HG03460 (cell line): ENCODE measurements around the gene GRIK1.

Experiments used
- ATAC-seq: cut with Tn5 transposase; IDR thresholded peaks from one replicate; pipeline ENCODE4 v1.9.1; 2021; ENCODE audit not compliant: unreplicated experiment

GRIK1 gene

DNA sequence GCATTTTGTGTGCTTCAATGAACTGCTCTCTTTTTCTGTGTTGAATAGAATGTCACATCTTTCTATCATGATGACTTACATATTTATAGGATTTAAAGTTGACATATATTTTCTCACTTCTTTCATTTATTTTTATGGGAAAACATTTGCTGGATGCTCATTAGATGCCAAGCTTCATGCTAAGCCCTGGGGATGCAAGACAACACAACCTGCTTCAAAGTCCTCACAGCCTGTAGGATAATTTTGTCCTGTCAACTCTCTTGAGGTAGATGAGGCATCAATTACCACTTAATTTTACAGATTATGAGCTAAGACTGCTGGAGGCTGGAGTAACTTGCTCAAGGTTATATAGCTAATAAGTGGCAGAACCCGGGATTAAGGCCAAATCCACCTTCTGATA lies 264.3 kb downstream of the GRIK1 start:
- ATAC-seq, result no peak

DNA sequence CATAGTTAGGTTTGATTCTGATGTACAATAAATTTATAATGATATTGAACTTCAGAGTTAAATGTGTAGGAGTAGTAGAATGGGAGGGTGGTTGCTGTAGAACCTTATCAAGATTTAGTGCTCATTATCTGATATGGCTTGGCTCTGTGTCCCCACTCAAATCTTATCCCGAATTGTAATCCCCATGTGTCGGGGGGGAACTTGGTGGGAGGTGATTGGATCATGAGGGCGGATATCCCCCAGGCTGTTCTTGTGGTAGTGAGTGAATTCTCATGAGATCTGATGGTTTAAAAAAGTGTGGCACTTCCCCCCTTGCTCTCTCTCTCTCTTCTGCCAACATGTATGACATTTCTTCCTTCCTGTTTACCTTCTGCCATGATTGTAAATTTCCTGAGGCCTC lies 265.5 kb downstream of the GRIK1 start:
- no peak for ATAC-seq

DNA sequence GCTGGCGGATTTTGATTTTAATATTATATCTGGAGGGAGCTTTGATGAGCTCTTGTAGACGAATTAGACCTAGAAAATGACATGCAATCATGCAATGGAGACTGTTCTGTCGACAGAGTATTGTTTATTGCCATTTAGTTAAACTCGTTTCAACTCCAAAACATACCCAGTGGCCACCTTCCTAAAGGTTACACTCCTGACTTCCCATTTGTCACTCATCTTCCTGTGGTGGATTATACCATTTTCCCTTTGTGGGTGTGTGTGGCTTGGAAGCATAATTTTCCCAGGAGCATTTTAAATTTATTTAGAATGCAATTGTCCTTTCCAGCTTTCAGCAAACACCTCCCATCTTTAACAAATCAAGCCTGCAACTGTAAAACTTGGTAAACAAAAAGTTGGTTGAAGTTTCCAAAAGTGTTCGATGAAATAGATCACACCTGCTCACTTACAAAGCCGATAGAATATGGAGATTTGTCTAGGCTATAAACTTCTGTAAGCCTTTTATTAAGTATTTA lies 266.6 kb downstream of the GRIK1 start:
- no peak for ATAC-seq

DNA sequence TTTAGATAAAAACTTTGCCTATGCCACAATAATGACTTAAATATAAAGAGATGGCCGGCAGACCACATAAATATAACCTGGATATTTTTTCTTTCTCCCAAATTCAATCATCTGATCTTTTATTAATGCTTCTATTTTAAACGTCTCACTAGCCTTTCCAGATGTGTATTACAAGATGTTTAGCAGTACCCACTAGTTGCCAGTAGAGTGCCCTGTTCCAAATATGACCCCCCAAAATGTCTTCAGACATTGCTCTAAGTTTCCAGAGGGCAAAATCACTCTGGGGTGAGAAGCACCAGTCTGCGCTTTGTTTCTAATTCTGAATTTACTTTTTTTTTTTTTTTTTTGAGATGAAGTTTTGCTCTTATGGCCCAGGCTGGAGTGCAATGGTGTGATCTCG lies 268.1 kb downstream of the GRIK1 start:
- ATAC-seq, result no peak

DNA sequence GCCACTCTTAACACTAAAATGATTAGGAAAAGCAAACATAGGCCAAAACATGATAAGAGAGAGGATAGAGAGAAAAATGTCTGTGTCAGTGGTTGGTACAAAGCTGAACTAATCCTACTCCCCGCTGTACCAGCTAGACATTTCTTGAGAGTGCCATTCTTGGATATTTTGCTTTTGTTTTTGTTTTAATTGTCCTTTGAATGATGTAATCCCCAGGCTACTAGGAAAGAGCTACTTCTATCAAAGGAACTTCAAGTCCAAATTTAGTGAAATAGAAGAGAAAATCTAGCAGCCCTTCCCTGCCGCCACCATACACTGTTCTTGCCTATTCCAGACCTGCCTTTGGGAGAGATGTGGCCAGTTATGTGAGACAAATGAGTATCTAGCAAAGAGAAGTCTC lies 269.6 kb downstream of the GRIK1 start:
- no peak for ATAC-seq

DNA sequence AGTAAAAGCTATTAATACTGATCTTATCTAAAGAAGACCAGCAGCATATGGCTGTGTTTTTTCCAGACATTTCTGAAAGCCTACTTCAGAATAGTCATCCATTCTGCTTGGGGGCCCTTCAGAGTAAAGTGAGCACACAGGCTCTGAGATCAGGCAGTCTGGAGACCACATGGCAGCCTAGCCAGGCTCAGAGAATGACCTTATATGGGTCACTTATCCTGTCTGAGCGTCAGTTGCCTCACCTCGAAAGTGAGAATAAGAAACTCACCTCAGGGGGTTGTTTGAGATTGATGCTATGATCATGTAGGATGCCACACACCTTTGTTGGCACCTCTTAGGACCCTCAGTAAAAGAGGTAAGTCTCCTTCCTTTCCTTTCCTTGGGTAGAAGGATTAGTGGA lies 270.4 kb downstream of the GRIK1 start:
- no peak for ATAC-seq

DNA sequence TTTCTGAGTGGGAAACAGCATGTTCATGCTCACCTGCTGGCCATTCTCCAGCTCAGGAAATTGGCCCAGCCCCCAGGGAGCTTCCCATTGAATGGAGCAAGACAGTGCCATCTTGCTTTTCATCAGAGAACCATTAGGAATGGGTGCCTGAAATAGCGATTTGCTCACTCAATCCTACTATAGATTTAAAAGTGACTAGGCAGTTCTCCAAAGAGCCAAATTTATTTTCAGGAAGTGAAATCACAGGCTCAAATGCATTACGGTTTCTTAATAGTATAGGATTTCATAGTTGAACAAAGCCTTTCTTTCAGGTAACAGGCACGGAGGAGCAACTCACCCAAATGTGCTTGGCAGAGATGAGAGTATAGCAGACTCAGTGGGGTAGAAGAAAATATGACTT lies 272.1 kb downstream of the GRIK1 start:
- no peak for ATAC-seq

DNA sequence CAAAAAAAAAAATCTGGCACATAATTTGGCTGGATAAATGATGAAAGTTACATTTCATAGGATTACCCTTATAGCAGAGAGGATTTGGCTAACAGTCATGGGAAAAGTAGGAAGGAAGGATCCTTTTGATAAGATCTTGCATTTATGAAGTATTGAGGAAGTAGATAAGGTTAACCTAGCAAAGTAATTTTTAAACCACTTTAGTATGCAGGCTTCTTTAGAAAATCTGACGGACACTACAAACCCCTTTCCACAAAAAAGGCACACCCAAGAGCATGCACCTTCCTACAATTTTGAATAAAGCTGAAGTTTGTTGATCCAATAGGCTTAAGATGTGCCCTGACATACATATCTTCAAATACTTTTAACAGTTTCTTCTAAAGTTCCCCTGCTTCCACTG lies 275.2 kb downstream of the GRIK1 start:
- ATAC-seq, result no peak

DNA sequence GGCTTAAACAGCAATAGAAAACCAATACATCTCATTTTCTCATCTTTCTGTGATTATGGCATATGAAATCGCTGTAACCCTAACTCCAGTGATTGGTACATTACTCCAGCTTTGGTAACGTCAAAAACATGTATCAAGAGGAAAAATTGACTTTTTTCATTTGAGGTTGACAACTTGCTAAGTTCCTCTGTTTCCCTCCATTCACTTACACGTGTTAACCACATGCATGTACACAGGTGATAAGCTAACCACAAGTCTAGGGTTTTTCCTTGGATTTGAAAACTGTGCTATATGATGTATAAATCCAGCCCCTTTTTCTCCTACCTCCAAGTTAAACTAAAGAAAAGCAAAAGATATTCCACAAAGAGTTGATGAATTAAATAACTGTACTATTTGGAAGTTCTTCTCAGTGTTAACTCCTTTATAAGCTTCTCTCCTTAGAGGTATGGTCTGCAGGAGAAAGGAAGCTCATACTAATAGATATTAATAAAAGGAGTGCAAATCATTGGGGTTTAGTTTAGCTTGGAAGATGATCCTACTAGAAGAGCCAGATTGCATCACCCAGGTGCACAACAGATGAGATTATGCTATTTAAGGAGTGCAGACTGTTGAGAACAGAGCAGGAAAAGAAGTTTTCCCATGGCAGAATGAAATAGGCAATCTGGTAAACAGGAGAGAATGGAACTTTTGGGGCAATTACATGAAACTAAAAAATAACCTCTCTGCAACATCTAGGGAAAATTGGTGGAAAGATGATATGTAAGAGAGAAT lies 277.9 kb downstream of the GRIK1 start:
- ATAC-seq, result no peak

DNA sequence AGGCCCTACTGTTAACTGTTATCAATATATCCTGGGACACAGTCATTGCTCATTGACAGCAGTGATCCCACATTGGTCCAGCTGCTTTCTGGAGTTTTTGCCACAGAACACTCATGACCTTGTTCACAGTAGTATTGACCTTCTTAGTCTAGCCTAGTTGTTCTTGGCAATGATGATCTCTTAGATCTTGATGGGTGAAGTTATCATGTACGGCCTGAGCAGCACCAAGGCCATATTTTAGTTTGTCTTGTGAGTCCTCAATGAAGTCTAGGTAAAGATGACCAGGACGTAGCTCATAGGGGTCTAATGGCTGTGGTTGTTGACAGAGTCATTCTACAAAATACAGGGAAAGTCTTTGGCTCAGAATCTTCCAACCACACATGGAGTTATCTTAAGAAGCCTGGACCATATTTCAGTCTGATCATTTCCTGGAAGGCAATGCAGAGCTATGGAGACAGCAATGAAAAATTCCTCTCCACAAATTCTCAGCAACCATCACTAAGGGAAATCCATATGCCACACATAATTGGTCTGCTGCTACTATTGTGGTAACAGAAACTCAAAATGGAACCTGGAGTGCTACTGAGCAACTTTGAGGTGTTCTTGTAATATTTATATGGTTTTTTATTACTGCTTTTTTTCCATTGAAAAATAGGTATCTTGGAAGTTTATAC lies 279.6 kb downstream of the GRIK1 start:
- ATAC-seq, result no peak

DNA sequence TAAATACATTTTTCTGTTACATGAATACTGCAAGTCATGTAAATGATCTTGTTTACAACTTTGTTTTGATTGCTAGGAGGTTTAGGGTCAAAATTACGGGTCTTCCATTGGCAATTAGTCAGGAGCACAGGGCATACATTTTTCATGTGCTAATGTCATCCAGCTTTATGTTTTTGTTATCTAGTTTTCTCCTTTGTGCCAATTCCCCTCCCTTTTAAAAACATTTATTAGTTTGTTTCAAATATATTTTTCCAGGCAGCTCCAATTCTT lies 280.9 kb downstream of the GRIK1 start:
- no peak for ATAC-seq

DNA sequence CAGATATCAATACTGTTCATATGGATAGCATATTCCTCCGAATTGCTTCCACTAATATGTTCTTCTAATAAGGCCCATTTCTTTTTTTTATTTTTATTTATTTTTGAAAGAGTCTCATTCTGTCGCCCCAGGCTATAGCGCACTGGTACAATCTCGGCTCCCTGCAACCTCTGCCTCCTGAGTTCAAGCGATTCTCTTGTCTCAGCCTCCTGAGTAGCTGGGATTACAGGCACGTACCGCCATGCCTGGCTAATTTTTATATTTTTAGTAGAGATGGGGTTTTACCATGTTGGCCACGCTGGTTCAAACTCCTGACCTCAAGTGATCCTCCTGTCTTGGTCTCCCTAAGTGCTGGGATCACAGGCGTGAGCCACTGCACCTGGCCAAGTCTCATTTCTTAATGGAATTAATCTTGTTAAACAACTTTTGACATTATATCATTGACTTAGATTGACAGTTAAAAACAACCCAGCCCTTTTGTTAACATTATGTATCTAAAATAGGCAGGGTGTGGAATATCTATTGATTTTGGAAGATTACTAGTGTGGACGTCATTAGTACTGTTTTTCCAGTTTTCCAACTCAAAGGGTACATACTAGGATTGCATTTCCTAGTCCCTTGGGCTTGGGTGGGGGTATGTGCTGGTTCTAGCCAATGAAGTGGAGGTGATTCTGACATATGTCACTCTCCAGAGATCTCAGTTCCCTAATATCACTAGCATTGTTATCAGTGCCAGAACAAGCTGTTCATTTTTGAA lies 281.4 kb downstream of the GRIK1 start:
- no peak for ATAC-seq

DNA sequence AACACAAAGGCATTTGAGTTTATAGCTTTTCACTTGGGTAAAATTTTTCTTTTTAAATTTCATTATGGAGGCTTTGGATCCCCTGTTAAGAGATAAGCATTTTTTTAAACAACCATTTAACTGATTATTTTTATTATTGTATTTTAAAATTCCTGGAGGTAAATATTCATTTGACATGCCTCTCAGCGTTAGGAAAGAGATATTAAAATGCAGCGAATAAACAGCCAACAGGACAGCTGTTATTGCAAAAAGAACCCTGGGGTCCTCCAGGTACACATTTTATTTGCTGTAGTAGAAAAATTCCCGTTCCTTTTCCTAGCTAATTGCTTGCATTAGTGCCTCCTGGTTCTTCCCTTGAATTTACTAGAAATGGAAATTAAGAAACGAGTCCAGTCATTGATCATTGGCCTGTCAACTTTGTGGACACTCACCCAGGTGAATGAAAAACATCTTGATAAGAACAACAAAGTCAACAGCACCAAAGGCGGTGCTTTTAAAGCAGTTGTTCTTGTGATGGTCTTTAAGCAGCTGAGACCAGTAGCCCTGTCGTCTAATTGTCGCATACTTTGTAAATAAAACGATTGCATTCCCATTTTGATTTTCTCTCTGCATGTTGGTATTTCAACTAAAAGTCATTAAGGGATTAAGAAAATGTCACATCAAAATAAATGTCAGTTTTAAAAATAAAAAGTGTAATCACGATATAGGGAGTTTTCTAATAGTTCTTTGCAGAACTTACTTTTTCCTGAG lies 282.4 kb downstream of the GRIK1 start:
- no peak for ATAC-seq

DNA sequence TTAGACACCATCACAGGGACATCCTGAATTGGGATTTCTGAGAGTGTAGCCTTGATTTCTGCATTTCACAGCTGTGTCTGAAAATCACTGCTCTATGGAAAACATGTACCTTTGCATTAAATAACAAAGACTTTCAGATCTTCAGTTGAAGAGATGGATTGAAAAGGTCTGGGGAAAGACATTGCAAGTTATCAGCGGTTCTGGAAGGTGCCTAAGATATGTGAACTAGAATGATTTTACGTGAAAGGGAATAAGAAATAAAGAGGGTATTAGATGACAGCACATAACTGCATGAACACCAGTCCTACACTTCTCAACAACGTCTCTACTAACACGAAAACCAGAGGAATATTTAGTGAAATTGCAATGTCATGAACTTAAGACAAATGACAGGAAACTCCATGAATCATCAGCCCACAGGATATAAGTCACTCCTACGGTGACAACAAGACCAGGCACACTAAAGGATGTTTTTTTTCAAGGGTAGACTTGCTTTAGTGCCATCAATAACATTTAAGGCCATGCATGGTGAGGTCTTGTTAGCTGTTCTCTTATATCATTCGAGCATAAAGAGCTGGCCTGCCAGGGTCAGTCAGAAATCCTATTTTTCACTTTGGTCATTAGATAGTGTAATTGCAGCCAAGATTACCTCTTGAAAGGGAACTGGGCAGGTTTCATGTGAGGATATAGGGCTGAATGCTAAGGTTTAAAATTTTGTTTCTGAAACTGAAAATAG lies 283.1 kb downstream of the GRIK1 start:
- ATAC-seq, result no peak

DNA sequence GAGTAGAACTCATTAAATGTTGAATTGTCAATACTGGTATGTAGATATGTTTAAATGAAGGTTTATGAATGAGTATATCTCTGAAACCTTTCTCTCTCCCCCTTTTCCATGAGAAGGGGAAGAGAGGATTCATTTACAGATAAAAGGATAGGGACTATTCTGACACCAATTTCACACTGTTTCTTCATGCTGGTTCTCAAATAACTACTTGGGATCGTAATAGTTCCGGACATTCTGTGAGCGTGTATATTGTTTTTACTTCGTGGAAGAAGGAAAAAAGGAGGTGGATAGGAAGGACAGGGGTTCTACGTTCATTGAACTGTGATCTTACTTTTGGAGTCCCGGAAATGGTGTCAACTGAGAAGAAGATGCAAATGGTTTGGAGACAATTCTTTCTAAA lies 284.2 kb downstream of the GRIK1 start:
- no peak for ATAC-seq

DNA sequence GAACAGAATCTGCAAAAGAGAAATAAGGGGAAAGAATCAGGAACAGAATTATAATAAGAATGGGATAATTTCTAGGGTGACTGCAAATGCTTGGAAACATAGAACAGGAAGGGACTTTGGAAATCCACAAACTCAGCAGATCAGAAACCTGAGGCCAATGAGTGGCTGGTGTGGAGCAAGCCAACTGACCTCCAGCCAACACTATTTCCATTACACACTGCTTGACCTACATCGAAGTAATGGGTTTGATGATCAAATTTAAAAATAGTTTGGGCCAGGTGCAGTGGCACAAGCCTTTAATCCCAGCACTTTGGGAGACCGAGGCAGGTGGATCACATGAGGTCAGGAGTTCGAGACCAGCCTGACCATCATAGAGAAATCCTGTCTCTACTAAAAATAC lies 284.9 kb downstream of the GRIK1 start:
- no peak for ATAC-seq

DNA sequence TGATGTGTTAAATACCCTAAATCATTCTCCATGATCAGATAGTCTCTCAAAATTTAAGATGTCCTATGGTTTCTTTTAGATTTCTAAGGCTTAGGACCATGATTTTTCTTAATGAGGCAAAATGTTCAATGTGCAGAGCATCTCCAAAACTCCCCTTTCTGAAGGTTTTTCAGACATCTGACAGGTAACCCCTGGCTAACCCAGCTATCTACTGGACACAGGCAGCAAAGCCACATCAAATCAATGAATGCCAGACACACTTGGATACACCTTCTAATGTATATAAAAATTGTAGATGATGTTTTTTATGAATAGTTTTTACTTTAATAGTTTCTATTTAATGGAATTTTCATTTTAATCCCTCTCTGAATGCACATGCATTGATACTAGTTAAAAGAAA lies 285.6 kb downstream of the GRIK1 start:
- no peak for ATAC-seq

DNA sequence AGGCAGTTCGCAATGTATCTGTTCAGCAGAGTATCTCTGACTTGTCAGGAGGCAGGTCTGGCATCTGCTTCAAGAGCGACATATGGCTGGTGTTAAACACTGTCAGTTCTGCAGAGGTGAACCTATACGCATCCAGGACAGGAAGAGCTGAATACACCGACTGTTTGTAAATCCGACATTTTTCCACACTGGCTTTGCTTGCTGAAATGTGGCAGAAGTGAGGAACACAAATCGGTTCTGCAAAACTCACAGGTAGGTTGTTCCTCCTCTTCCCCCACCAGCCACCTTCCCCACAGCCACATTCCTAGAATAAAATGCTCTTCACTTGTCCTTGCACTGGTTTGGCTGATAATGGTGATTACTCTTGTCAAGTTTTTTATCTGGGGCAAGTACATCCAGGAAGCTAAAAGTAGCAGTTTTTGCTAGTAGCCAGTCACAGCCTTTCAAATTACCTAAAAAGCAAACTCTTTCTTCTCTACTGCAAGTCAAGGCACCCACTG lies 289.2 kb downstream of the GRIK1 start:
- no peak for ATAC-seq

DNA sequence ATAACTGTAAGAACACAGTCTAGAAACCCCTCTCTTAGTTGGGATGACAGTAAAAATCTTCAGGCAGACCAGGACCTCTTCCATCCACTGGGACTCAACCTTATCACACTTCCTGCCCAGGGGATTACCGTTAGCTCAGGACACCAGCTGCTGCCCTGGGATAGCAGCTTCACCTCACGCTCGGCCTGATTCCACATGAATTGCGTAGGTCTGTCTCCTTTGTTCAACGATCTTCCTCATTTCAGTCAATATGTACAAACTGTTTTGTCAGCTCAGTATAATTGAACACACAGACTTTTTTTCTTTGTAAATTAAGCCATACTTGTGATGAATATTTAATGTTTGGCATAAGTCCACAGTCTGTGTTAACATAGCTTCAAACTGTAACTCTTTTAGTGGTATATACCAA lies 290.4 kb downstream of the GRIK1 start:
- ATAC-seq, result no peak

DNA sequence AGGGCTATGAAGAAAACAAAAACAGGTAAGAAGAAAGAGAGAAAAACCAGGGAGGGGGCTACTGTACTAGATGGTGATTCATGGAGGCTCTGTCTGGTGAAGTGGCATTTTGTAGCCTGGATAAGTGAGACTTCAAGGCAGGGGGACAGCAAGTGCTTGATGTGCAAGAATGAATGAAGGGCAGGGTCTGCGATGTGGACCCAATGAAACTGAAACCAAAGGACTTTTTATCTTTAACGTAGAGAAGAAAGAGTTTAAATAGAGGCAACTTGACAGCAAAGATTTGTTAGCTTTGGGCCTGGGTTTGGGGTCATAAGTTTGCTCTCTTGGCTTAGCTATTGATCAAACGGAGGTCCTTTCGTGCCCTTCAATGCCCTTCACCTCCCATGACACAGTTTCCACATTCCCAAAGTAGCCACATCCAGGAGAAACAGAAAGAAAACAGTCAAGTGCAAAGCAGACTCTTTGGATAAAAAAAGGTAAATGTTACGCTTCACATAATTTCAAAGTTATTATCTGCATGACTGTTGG lies 291.0 kb downstream of the GRIK1 start:
- ATAC-seq, result no peak
